GM12892 (cell line): ENCODE results near the gene SH3RF1.

Source experiments
- POLR2A ChIP-seq: IDR thresholded peaks from 2 replicates; pipeline ENCODE4 v1.6.1; 2011; ENCODE audit warnings: low read depth, low read length, control low read depth
- POLR2AphosphoS5 ChIP-seq: IDR thresholded peaks from 2 replicates; pipeline ENCODE4 v1.6.1; 2011; ENCODE audit warnings: low read depth, low read length, control low read depth
- TAF1 ChIP-seq: IDR thresholded peaks from 2 replicates; pipeline ENCODE4 v1.6.1; 2011; ENCODE audit warnings: low read depth, mild to moderate bottlenecking, control low read depth, low read length, borderline replicate concordance

DNA sequence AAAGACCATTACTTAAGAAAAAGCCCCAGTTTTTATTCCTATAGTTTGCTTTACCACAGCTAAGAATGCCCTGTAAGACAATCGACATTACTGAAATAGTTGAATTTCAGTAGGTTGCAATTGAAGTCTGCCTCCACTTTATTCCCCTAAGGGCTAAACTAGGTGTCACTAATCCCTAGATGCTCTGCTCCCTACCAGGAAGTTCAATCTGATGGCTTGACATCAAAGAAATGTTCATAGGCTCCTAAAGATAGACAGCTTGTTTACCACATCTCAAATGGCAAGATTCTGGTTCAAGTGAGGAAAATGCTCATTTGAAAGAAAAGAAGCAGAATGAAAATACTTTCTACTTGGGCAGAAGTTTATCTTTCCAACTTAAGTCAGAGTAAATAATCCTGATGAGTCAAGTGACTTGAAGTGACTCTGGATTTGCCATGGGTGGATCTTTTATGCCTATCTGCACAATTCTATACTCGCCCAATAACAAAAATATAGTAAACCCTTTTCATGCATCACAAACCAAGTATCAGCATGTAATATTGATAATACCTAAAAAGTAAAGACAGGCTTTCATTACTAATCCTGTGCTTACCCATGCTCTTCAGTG, 117.2 kb downstream of the SH3RF1 start:
- TF ChIP-seq POLR2AphosphoS5 (no peak), POLR2A (no peak), TAF1 (no peak)
